Upper lobe of left lung (tissue), 4 donors: ENCODE measurements around the gene TIMMDC1.

ENCODE experiments used
- CTCF ChIP-seq, 6 experiments: fragments of 450-650 bp in 4 of 6; fragments of 200-600 bp in 2 of 6; sonication (generic) in 2 of 6; IDR thresholded peaks; one replicate each; pipeline ENCODE4 v1.5.1; 2016 to 2019; ENCODE audit warnings: antibody characterized with exemption in 6 of 6
- EP300 ChIP-seq, 4 donors: sonication (generic); formaldehyde crosslinking; IDR thresholded peaks; one replicate each; pipeline ENCODE4 v1.5.1; 2017; ENCODE audit warnings: antibody characterized with exemption in 4 of 4, control low read depth in 2 of 4
- POLR2A ChIP-seq, 4 donors: fragments of 450-650 bp; IDR thresholded peaks; one replicate each; pipeline ENCODE4 v1.5.1; 2016 to 2017; ENCODE audit warnings: antibody characterized with exemption in 4 of 4, mild to moderate bottlenecking in 2 of 4

- no peak for TF ChIP-seq POLR2A (IDR thresholded peaks at IDR 0.05)
- TF ChIP-seq CTCF (IDR thresholded peaks at IDR 0.05): no peak
- no peak for TF ChIP-seq EP300 (IDR thresholded peaks at IDR 0.05)
Measured at GRCh38 chr3:119518026-119518425, 19.7 kb downstream of the TIMMDC1 start.
